Panc1 (cell line): ENCODE measurements around the gene LTO1. TPM values are rescaled to one million over a fixed set of nuclear protein-coding genes. Genes with fewer than 3 reads are reported as not detected.

Experiments used
- ATAC-seq: fragments of 200-7000 bp; cut with Tn5 transposase; 2 replicates; pipeline ENCODE4 v1.9.1; 2020; ENCODE audit warnings: mild to moderate bottlenecking, moderate library complexity
- BruUV-seq: library from RNA; stranded (reverse); fragments of 400-500 nt; replicated peaks from 2 replicates; lab custom pipeline; 2021; lab: Mats Ljungman, UMichigan
- CTCF ChIA-PET: fragments of 300-600 bp; sonication (Branson Sonifier 250); formaldehyde crosslinking; loops from one replicate; lab custom pipeline; 2022; ENCODE audit warnings: antibody characterized with exemption; lab: Charles Lee
- POLR2A ChIA-PET: fragments of 300-600 bp; sonication (Branson Sonifier 250); formaldehyde crosslinking; loops from one replicate; lab custom pipeline; 2022; ENCODE audit warnings: antibody characterized with exemption; lab: Charles Lee
- DNase-seq: peaks from one replicate; pipeline ENCODE4 v3.0.0-alpha.2; 2010; ENCODE audit warnings: low read depth, low spot score
- H3K27ac ChIP-seq: 2 replicates; pipeline ENCODE4 v1.5.1; 2011; ENCODE audit warnings: mild to moderate bottlenecking, low read length, inconsistent platforms
- H3K27me3 ChIP-seq: fragments of 200-500 bp; sonication (Bioruptor generic); 2 replicates; pipeline ENCODE4 v1.6.0; 2014; ENCODE audit warnings: low read length, inconsistent platforms; ENCODE audit not compliant: control insufficient read depth, insufficient read depth
- H3K36me3 ChIP-seq: fragments of 200-500 bp; sonication (Bioruptor generic); 2 replicates; pipeline ENCODE4 v1.5.1; 2014; ENCODE audit warnings: inconsistent platforms, mild to moderate bottlenecking, low read length, moderate library complexity; ENCODE audit not compliant: control insufficient read depth, insufficient read depth
- H3K4me1 ChIP-seq: 2 replicates; pipeline ENCODE4 v1.5.1; 2011; ENCODE audit warnings: inconsistent platforms, mild to moderate bottlenecking, low read length, moderate library complexity; ENCODE audit not compliant: control insufficient read depth, insufficient read depth
- H3K4me3 ChIP-seq, 2 experiments: 2 replicates each; pipeline ENCODE4 v1.5.1; 2011 to 2012; ENCODE audit warnings: low read depth in 2 of 2, low read length in 2 of 2, mild to moderate bottlenecking in 2 of 2, inconsistent platforms in 1 of 2, moderate library complexity in 1 of 2
- H3K9me3 ChIP-seq: fragments of 200-500 bp; sonication (Bioruptor generic); 2 replicates; pipeline ENCODE4 v1.5.1; 2014; ENCODE audit warnings: low read depth, mild to moderate bottlenecking, inconsistent platforms, low read length, moderate library complexity; ENCODE audit not compliant: control insufficient read depth, insufficient read depth
- CTCF ChIP-seq: fragments of 450-650 bp; IDR thresholded peaks from 2 replicates; pipeline ENCODE4 v1.5.1; 2017; ENCODE audit warnings: mild to moderate bottlenecking
- POLR2AphosphoS5 ChIP-seq: IDR thresholded peaks from 2 replicates; pipeline ENCODE4 v1.6.1; 2012; ENCODE audit warnings: mild to moderate bottlenecking, low read depth, low read length, moderate library complexity
- REST ChIP-seq, 2 experiments: IDR thresholded peaks; 2 replicates each; pipeline ENCODE4 v1.6.1; 2011 to 2012; ENCODE audit warnings: low read depth in 2 of 2, control low read depth in 1 of 2, low read length in 1 of 2, mild to moderate bottlenecking in 1 of 2, moderate library complexity in 1 of 2; ENCODE audit not compliant: insufficient read depth in 1 of 2
- SIN3A ChIP-seq: IDR thresholded peaks from 2 replicates; pipeline ENCODE4 v1.6.1; 2012; ENCODE audit warnings: low read depth, mild to moderate bottlenecking, low read length, moderate library complexity, borderline replicate concordance; ENCODE audit not compliant: insufficient read depth
- TCF7L2 ChIP-seq: IDR thresholded peaks from 2 replicates; pipeline ENCODE4 v1.6.1; 2011; ENCODE audit warnings: mild to moderate bottlenecking, low read depth, low read length, inconsistent platforms
- in situ Hi-C: cut with HindIII; loops from 2 replicates; pipeline ENCODE4 v1.10.0; 2016; ENCODE audit warnings: low sequenced_read_pairs, low pct_unique_long_range_greater_than_20kb
- intact Hi-C: fragments of 100-400 bp; cut with micrococcal nuclease; formaldehyde crosslinking; loops from one replicate; pipeline ENCODE4 v1.10.0; 2022; ENCODE audit not compliant: unreplicated experiment
- total RNA-seq: library from RNA; stranded (reverse); gene quantifications from one replicate; pipeline ENCODE4 v1.2.1, GENCODE V29; 2021; ENCODE audit not compliant: unreplicated experiment

LTO1 gene
- total RNA-seq, 1 experiment from 2014 or later = 28.7 TPM

GRCh38 chr11:69670158-69670845 lies 4.9 kb downstream of the LTO1 start:
- DNase-seq (peak; percentile 67), ATAC-seq (peak; percentile 79)
- no peaks in the 10 kb centered on the region for H3K27me3 ChIP-seq
- H3K36me3 ChIP-seq = peaks cover 4% of the 10 kb centered on the region; the same call in 1 of the 2 replicates
- H3K4me1 ChIP-seq = peaks cover 13% of the 10 kb centered on the region
- no TSS peak for BruUV-seq
- in situ Hi-C loops (no loop called here), intact Hi-C loops (loop anchor here (10.0 kb wide), 1 partner anchor 566 kb away; no protein-coding TSS in a partner anchor)
- TF ChIP-seq POLR2AphosphoS5 (no peak), CTCF (peak; percentile 99)
- ChIA-PET POLR2A (interaction anchor here (0.6 kb wide), 1 partner anchor 599 kb away, joined by 5 read pairs; no protein-coding TSS in a partner anchor), CTCF (interaction anchor here (0.7 to 1.4 kb wide), 5 partner anchors 8 to 336 kb away, joined by 3 to 5 read pairs (median 3); no protein-coding TSS in a partner anchor)
- H3K4me3 ChIP-seq = no peak overlapping the region
- H3K27ac ChIP-seq = peak overlapping the region; percentile 55
- H3K9me3 ChIP-seq = no peaks in the 10 kb centered on the region

GRCh38 chr11:69669486-69669885 lies 5.7 kb downstream of the LTO1 start:
- H3K4me3 ChIP-seq = no peak overlapping the region
- 0 out of 2 replicates have a peak, but pooled peaks have one; percentile 12 for TF ChIP-seq TCF7L2
- TF ChIP-seq SIN3A = no peak
- TF ChIP-seq CTCF = no peak
- H3K36me3 ChIP-seq = peaks cover 4% of the 10 kb centered on the region; the same call in 1 of the 2 replicates
- peaks cover 13% of the 10 kb centered on the region for H3K4me1 ChIP-seq
- no peak overlapping the region; the same call in 1 of the 2 replicates for H3K27ac ChIP-seq
- BruUV-seq = no TSS peak
- H3K27me3 ChIP-seq = no peaks in the 10 kb centered on the region
- no peak for DNase-seq
- no peaks in the 10 kb centered on the region for H3K9me3 ChIP-seq
- in situ Hi-C loops (no loop called here), intact Hi-C loops (no loop called here)
- ChIA-PET CTCF (interaction anchor here (1.1 kb wide), 1 partner anchor 13 kb away, joined by 3 read pairs; no protein-coding TSS in a partner anchor), POLR2A (interaction anchor here (0.6 kb wide), 1 partner anchor 560 kb away, joined by 4 read pairs; no protein-coding TSS in a partner anchor)
- ATAC-seq = no peak

- ChIA-PET POLR2A (interaction anchor here (0.6 kb wide), 1 partner anchor 8 kb away, joined by 10 read pairs; no protein-coding TSS in a partner anchor), CTCF (interaction anchor here (0.5 kb wide), 1 partner anchor 864 kb away, joined by 3 read pairs; no protein-coding TSS in a partner anchor)
- no peak overlapping the region for H3K27ac ChIP-seq
- TF ChIP-seq REST (IDR thresholded peaks at IDR 0.05; ENCODE audit: insufficient read depth in 1 of 2, low read depth in 2 of 2, low read length in 1 of 2) = no peak
- TF ChIP-seq SIN3A = no peak
- no peak for TF ChIP-seq TCF7L2
- TF ChIP-seq CTCF = no peak
- no peak for TF ChIP-seq POLR2AphosphoS5
- ATAC-seq (no peak), DNase-seq (no peak)
- no peak overlapping the region for H3K4me3 ChIP-seq
- H3K9me3 ChIP-seq = no peaks in the 10 kb centered on the region
- in situ Hi-C loops (no loop called here), intact Hi-C loops (no loop called here)
- TSS peak; percentile 1 for BruUV-seq
- 0 out of 2 replicates have a peak, but pooled peaks cover 4% of the 10 kb centered on the region for H3K36me3 ChIP-seq
- no peaks in the 10 kb centered on the region for H3K27me3 ChIP-seq
- H3K4me1 ChIP-seq = peaks cover 9% of the 10 kb centered on the region
Measured at GRCh38 chr11:69667619-69668604, 7.2 kb downstream of the LTO1 start.
